ENCODE results near the gene PXDN. TPM values are rescaled to one million over a fixed set of nuclear protein-coding genes. Genes with fewer than 3 reads are reported as not detected.

The PXDN gene
- total and polyA plus RNA-seq, 9 of the 15 experiments (the other 6 are each of a cell fraction or from before 2014, with no cell fraction given), result 0.49 TPM; not detected in 8

GRCh38 chr2:1747065-1747941 lies 3.0 kb upstream of the PXDN start (continued):
- no peak for TF ChIP-seq E4F1 (CRISPR knock-in tag; IDR thresholded peaks at IDR 0.05; ENCODE audit: borderline replicate concordance)
- no peak for TF ChIP-seq RFX1 (IDR thresholded peaks at IDR 0.05)
- no peak for TF ChIP-seq TBP (optimal IDR thresholded peaks at IDR 0.05; ENCODE audit: low read depth, low read length)
- TF ChIP-seq FUS (optimal IDR thresholded peaks at IDR 0.05; ENCODE audit: low read depth, low read length), result no peak
- no peak for TF ChIP-seq ILK (tag; IDR thresholded peaks at IDR 0.05; ENCODE audit: borderline replicate concordance, low read depth)
- TF ChIP-seq RREB1 (CRISPR knock-in tag; IDR thresholded peaks at IDR 0.05), result no peak
- TF ChIP-seq TFAM (CRISPR knock-in tag; conservative IDR thresholded peaks at IDR 0.05), result no peak
- no peak for TF ChIP-seq POU5F1 (IDR thresholded peaks at IDR 0.05; ENCODE audit: borderline replicate concordance, low read depth, low read length, partially characterized antibody)
- TF ChIP-seq ATF7 (IDR thresholded peaks at IDR 0.05), result no peak
- no peak for TF ChIP-seq PML (IDR thresholded peaks at IDR 0.05; ENCODE audit: low read length)
- TF ChIP-seq TCF15 (CRISPR knock-in tag; IDR thresholded peaks at IDR 0.05), result no peak

Measured in K562 (cell line).